GM06990 (cell line): ENCODE measurements around the gene FAM184B.
"Not testable (repeated sequence)": the region's sequence is repeated elsewhere in the genome, so short reads cannot be mapped to it uniquely, and the experiment has no call there.

Experiments
- DNase-seq: peaks from one replicate; pipeline ENCODE4 v3.0.0-alpha.2; 2011; ENCODE audit not compliant: insufficient read length; ENCODE audit errors: extremely low read depth
- H3K27me3 ChIP-seq: replicated peaks from 2 replicates; pipeline ENCODE4 v1.6.0; 2011; ENCODE audit warnings: low read length; ENCODE audit not compliant: control insufficient read depth, insufficient read depth
- H3K36me3 ChIP-seq: 2 replicates; pipeline ENCODE4 v1.5.1; 2011; ENCODE audit warnings: low read length; ENCODE audit not compliant: control insufficient read depth, insufficient read depth
- H3K4me3 ChIP-seq: replicated peaks from 2 replicates; pipeline ENCODE4 v1.5.1; 2011; ENCODE audit warnings: low read depth, mild to moderate bottlenecking, control low read depth, low read length
- TF ChIP-seq, protein P1 (sequence below): IDR thresholded peaks from 2 replicates; pipeline ENCODE4 v1.5.1; 2011; ENCODE audit warnings: low read length, control low read depth, mild to moderate bottlenecking, inconsistent platforms; ENCODE audit not compliant: insufficient read depth, poor library complexity, severe bottlenecking

Gene FAM184B

DNA sequence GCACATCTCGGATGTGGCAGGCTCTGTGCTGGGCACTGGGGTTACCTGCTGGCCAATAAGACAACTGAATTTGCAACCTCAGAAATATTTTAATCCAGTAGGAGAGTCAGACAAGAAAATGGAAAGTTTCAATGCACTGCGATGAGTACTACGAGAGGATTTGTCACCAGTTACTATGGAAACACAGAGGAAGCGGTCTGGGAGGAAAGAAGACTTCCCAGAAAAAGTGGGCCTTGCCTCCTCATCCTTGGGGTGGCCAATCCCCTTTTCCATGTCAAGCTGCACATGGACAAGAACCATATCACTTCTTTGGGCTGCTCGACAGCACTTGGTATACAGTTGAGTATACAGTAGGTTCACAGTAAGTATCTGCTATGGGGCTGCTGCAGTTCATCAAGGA is 67.6 kb downstream of the FAM184B start:
- TF ChIP-seq, protein P1, sequence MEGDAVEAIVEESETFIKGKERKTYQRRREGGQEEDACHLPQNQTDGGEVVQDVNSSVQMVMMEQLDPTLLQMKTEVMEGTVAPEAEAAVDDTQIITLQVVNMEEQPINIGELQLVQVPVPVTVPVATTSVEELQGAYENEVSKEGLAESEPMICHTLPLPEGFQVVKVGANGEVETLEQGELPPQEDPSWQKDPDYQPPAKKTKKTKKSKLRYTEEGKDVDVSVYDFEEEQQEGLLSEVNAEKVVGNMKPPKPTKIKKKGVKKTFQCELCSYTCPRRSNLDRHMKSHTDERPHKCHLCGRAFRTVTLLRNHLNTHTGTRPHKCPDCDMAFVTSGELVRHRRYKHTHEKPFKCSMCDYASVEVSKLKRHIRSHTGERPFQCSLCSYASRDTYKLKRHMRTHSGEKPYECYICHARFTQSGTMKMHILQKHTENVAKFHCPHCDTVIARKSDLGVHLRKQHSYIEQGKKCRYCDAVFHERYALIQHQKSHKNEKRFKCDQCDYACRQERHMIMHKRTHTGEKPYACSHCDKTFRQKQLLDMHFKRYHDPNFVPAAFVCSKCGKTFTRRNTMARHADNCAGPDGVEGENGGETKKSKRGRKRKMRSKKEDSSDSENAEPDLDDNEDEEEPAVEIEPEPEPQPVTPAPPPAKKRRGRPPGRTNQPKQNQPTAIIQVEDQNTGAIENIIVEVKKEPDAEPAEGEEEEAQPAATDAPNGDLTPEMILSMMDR = no peak
- H3K36me3 ChIP-seq = no peaks in the 10 kb centered on the region
- H3K4me3 ChIP-seq = no peak overlapping the region
- H3K27me3 ChIP-seq = no peaks in the 10 kb centered on the region
- DNase-seq = no peak

DNA sequence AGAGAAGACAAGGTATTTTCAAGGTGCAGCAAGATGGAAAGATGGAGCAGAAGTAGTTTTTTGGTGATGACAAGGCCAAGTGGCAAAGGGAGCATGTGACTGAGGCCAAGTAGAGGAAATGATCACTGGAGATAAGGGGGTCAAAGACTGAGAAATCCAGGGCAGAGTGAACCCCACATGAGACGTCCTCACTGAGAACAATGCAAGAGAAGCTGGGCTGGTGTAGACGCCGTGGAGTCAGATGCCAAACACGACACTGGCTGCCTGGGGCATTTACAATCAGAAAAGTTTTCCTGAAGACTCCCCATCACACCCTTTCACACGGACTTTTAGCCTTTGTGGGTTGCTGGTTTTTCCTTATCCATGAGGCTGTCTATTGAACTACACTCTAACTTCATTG is 69.3 kb downstream of the FAM184B start:
- no peak for DNase-seq
- TF ChIP-seq, protein P1 = no peak

DNA sequence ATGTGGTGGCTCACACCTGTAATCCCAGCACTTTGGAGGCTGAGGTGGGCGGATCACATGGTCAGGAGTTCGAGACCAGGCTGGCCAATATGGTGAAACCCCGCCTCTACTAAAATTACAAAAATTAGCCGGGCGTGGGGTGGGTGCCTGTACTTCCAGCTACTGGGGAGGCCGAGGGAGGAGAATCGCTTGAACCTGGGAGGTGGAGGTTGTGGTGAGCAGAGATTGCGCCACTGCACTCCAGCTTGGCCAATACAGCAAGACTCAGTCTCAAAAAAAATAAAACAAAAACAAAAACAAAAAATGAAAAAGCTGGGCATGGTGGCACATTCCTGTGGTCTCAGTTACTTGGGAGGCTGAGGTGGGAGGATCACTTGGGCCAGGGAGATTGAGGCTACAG is 70.2 kb downstream of the FAM184B start:
- not testable (repeated sequence) for DNase-seq, H3K27me3 ChIP-seq, H3K36me3 ChIP-seq

More for the DNA sequence above, 69.3 kb downstream of the FAM184B start:
- Histone ChIP-seq H3K27me3 (no peaks in the 10 kb centered on the region), H3K4me3 (no peak overlapping the region), H3K36me3 (no peaks in the 10 kb centered on the region)

DNA sequence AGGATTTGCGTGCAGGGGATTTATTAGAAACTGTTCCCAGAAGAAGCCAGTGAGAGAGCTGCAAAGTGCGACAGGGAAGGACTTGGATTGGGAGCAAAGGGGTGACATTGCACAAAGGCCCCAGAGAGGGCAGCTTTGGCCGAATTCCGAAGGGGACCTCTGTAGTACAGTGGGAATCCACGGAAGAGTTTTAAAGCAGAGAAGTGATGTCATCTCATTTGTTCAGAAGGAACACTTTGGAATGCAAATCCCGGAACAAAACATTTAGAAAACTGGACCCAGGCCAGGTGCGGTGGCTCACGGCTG is 71.7 kb downstream of the FAM184B start:
- Histone ChIP-seq H3K36me3 (no peaks in the 10 kb centered on the region), H3K27me3 (no peaks in the 10 kb centered on the region), H3K4me3 (no peak overlapping the region)
- DNase-seq = no peak
- TF ChIP-seq, protein P1 = no peak

More for the DNA sequence above, 70.2 kb downstream of the FAM184B start:
- H3K4me3 ChIP-seq = not testable (repeated sequence)

DNA sequence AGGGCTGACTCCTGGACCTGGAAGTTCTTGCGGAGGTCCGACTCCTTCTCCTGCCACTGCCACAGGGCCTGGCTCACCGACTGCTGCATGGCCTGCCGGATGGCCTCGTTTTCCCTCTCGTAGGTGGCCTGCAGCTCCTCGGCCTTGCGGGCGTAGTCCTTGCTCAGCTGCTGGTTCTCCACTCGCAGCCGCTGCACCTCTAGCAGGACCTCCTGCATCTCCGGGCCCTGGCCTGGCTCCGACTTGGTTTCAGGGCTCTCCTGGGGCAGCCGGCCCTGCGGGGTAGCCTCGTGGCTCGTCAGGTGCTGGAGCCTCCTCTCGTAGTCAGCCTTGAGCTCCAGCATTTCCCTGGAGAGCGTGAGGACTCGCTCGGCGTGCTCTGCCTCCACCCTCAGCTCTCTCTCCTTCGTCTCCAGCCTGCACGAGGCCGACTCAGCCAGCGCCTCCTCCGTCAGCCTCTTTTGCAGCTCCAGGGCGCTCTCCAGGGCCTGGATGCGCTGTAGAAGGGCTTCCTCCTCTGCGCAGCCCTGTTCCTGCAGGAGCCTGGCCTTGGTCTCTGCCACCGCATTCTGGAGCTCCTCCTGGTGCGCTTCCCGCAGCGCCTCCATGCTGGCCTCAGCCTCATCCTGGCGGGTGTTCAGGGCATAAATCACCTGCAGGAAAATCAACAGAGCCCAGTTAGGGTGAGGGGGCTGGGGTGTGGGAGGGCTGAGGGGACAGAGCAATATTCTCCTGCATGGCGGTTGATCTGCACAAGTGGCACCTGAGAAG is 72.2 kb downstream of the FAM184B start:
- Histone ChIP-seq H3K4me3 (no peak overlapping the region), H3K27me3 (no peaks in the 10 kb centered on the region), H3K36me3 (no peaks in the 10 kb centered on the region)
- no peak for DNase-seq
- TF ChIP-seq, protein P1 = no peak

DNA sequence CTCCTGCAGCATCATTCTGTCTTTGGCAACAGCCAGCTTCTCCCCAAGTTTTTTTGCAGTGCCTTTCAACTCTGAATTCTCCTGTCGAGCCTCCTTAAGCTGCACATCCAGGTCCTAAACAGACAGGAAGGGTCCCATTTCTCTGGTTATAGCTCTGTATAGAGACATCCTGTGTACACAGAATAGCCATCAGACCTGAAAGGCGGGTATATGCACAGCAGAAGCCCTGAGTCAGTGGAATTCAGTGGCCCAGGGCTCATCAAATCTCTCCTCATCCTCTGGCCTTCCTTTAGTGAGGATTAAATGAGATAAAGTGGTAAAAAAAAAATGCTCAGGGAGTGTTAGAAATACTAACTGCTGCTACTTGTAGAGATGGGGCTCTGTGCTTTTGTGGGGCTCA is 73.8 kb downstream of the FAM184B start:
- DNase-seq = no peak
- TF ChIP-seq, protein P1 = no peak
- Histone ChIP-seq H3K27me3 (no peaks in the 10 kb centered on the region), H3K36me3 (no peaks in the 10 kb centered on the region), H3K4me3 (no peak overlapping the region)
